SU-DHL-6 (cell line): ENCODE results near the gene MUC7.

Source experiments
- H2AFZ ChIP-seq: fragments of 200-600 bp; sonication (generic); 2 replicates; pipeline ENCODE4 v1.6.1; 2014; ENCODE audit warnings: low read depth, mild to moderate bottlenecking, moderate library complexity, mixed read lengths, antibody characterized with exemption, low read length; ENCODE audit not compliant: severe bottlenecking
- H3F3A ChIP-seq: fragments of 200-600 bp; shearing (Covaris generic); 2 replicates; pipeline ENCODE4 v1.6.0; 2016; ENCODE audit warnings: antibody characterized with exemption, mild to moderate bottlenecking; ENCODE audit not compliant: insufficient read depth
- H3K27ac ChIP-seq: fragments of 200-600 bp; sonication (generic); 2 replicates; pipeline ENCODE4 v1.5.1; 2016; ENCODE audit warnings: low read depth, mild to moderate bottlenecking, low read length, moderate library complexity, mixed read lengths
- H3K27me3 ChIP-seq: fragments of 200-600 bp; sonication (generic), shearing (Covaris generic); 2 replicates; pipeline ENCODE4 v1.6.0; 2014; ENCODE audit warnings: mild to moderate bottlenecking, low read length
- H3K36me3 ChIP-seq: fragments of 200-600 bp; sonication (generic); 2 replicates; pipeline ENCODE4 v1.6.1; 2014; ENCODE audit warnings: mild to moderate bottlenecking, low read length, mixed read lengths
- H3K4me2 ChIP-seq: fragments of 300-600, 200-600 bp; shearing (Covaris generic), sonication (generic); 2 replicates; pipeline ENCODE4 v1.6.0; 2014; ENCODE audit warnings: low read length, low read depth, mild to moderate bottlenecking; ENCODE audit not compliant: poor library complexity, severe bottlenecking
- H3K4me3 ChIP-seq: fragments of 200-600 bp; sonication (generic); 2 replicates; pipeline ENCODE4 v1.5.1; 2014; ENCODE audit warnings: antibody characterized with exemption, low read length, mild to moderate bottlenecking, mixed read lengths; ENCODE audit not compliant: insufficient read depth, poor library complexity, severe bottlenecking
- H3K79me2 ChIP-seq: fragments of 200-600 bp; sonication (generic); 2 replicates; pipeline ENCODE4 v1.6.1; 2014; ENCODE audit warnings: mild to moderate bottlenecking, low read length, moderate library complexity; ENCODE audit not compliant: insufficient read depth
- H3K9ac ChIP-seq: fragments of 200-600 bp; sonication (generic); 2 replicates; pipeline ENCODE4 v1.7.0; 2014; ENCODE audit warnings: mild to moderate bottlenecking, low read length
- H3K9me2 ChIP-seq: fragments of 200-600 bp; sonication (generic); replicated peaks from 2 replicates; pipeline ENCODE4 v1.6.1; 2014; ENCODE audit warnings: low read length; ENCODE audit not compliant: insufficient read depth
- H3K9me3 ChIP-seq: fragments of 200-600 bp; sonication (generic); 2 replicates; pipeline ENCODE4 v1.6.1; 2014; ENCODE audit warnings: low read length, mixed read lengths; ENCODE audit not compliant: insufficient read depth
- H4K20me1 ChIP-seq: fragments of 200-600 bp; sonication (generic); 2 replicates; pipeline ENCODE4 v1.6.1; 2014; ENCODE audit warnings: low read depth, mild to moderate bottlenecking, antibody characterized with exemption, low read length, moderate library complexity, mixed read lengths
- EZH2phosphoT487 ChIP-seq: fragments of 200-600 bp; sonication (generic), shearing (Covaris generic); conservative IDR thresholded peaks from 2 replicates; pipeline ENCODE4 v1.6.1; 2018; ENCODE audit warnings: mild to moderate bottlenecking, antibody characterized with exemption, low read length, moderate library complexity, mixed read lengths
- TF ChIP-seq, protein P1 (sequence below): fragments of 200-600 bp; sonication (generic); IDR thresholded peaks from one replicate; pipeline ENCODE4 v1.5.1; 2017; ENCODE audit warnings: antibody characterized with exemption, mild to moderate bottlenecking, low read length, moderate library complexity; ENCODE audit not compliant: insufficient read depth, poor library complexity, severe bottlenecking

MUC7 gene

DNA sequence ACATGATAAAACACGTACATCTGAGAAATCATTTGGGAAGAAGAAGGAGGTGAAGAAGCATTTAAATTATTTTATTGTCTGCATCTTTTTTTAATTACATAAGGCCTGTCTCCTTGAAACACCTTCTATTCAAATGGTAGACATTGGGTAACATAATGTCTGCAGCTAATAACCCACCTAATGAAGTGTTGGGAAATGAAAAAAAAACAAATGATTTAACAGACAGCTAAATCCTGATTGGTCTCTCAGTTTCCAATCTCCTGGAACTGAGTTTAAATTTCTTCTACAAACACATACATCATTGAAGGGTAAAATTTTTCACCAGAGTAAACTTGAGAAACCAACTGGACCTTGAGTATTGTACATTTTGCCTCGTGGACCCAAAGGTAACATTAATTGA is 46.3 kb downstream of the MUC7 start, which contains the start of gene AMTN:
AMTN (plus strand) TSS at position 301 of the 400 bp plus-strand sequence. CDS start 209 bp downstream, outside the sequence.
- Histone ChIP-seq H3F3A (no peaks in the 10 kb centered on the region), H3K79me2 (no peaks in the 10 kb centered on the region), H3K27me3 (no peaks in the 10 kb centered on the region), H3K9ac (no peak within 1 kb of the TSS), H3K27ac (no peak within 1 kb of the TSS), H3K9me3 (no peaks in the 10 kb centered on the region), H3K4me2 (no peak within 1 kb of the TSS), H3K4me3 (no peak within 1 kb of the TSS), H4K20me1 (no peaks in the 10 kb centered on the region), H3K36me3 (no peaks in the 10 kb centered on the region), H3K9me2 (no peaks in the 10 kb centered on the region), H2AFZ (no peak within 1 kb of the TSS)
- TF ChIP-seq, protein P1, sequence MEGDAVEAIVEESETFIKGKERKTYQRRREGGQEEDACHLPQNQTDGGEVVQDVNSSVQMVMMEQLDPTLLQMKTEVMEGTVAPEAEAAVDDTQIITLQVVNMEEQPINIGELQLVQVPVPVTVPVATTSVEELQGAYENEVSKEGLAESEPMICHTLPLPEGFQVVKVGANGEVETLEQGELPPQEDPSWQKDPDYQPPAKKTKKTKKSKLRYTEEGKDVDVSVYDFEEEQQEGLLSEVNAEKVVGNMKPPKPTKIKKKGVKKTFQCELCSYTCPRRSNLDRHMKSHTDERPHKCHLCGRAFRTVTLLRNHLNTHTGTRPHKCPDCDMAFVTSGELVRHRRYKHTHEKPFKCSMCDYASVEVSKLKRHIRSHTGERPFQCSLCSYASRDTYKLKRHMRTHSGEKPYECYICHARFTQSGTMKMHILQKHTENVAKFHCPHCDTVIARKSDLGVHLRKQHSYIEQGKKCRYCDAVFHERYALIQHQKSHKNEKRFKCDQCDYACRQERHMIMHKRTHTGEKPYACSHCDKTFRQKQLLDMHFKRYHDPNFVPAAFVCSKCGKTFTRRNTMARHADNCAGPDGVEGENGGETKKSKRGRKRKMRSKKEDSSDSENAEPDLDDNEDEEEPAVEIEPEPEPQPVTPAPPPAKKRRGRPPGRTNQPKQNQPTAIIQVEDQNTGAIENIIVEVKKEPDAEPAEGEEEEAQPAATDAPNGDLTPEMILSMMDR = no peak
- no peak for TF ChIP-seq EZH2phosphoT487

DNA sequence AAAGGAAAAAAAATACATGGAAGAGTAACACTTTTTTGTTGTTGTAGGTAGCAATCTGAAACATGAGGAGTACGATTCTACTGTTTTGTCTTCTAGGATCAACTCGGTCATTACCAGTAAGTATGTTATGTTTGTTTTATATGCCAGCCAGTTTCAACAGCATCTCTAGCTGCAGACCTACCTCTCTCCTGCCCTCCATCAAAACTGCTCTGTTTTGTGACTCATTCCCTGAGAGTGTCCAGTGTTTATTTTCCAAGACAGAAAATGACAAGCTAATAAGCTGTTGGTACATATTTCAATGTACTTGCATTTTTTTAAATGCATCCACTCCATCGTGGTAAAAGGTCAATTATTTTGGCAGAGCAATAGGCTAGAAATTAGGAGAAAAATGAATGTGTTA is 46.7 kb downstream of the MUC7 start:
- Histone ChIP-seq H3K4me2 (no peak overlapping the region), H3K9me2 (no peaks in the 10 kb centered on the region), H3K79me2 (no peaks in the 10 kb centered on the region), H3K27ac (no peak overlapping the region), H3K36me3 (no peaks in the 10 kb centered on the region), H3K27me3 (no peaks in the 10 kb centered on the region), H4K20me1 (no peaks in the 10 kb centered on the region), H3K9me3 (no peaks in the 10 kb centered on the region), H3F3A (no peaks in the 10 kb centered on the region), H3K9ac (no peak overlapping the region), H3K4me3 (no peak overlapping the region), H2AFZ (no peak overlapping the region)
- TF ChIP-seq, protein P1 = no peak
- TF ChIP-seq EZH2phosphoT487 = no peak

DNA sequence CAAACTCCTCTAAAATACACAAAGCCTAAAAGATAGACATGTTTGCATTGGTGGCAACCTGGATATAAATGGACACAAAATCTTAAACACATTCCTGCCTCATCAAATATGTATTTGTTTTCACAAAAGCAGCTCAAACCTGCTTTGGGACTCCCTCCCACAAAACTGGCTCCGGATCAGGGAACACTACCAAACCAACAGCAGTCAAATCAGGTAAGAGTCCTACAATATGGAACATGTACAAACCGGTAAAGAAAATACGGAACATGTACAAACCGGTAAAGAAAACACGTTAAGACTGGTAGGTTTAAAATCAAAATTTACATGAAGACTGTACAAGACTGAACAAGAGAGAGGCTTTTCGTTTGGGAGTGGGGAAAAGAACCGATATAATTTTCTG is 50.6 kb downstream of the MUC7 start:
- Histone ChIP-seq H3K27ac (no peak overlapping the region), H3K9ac (no peak overlapping the region), H2AFZ (no peak overlapping the region), H3K9me3 (no peaks in the 10 kb centered on the region), H3K27me3 (no peaks in the 10 kb centered on the region), H4K20me1 (no peaks in the 10 kb centered on the region), H3K9me2 (no peaks in the 10 kb centered on the region), H3F3A (no peaks in the 10 kb centered on the region), H3K79me2 (no peaks in the 10 kb centered on the region), H3K4me2 (no peak overlapping the region), H3K36me3 (no peaks in the 10 kb centered on the region), H3K4me3 (no peak overlapping the region)
- TF ChIP-seq EZH2phosphoT487 = no peak
- TF ChIP-seq, protein P1 = no peak
